Measurements from ENCODE around the gene PLXNA1. TPM values are rescaled to one million over a fixed set of nuclear protein-coding genes. Genes with fewer than 3 reads are reported as not detected.

The PLXNA1 gene
- 7.8 and 39.3 TPM in 2 replicates for total RNA-seq

GRCh38 chr3:126982471-126983175 lies at the start of gene PLXNA1:
TSS of gene PLXNA1 (plus strand) at chr3:126983115. CDS start at chr3:126988594, 5,479 bp downstream.

Other genes with a start within 250 kb of the PLXNA1 start
- gene PRR23E, start 210.0 kb downstream of the PLXNA1 start, total RNA-seq: not detected in 2 replicates

Data from bladder microvascular endothelial cell (primary cell).